ENCODE results near the gene PTPRD.

DNA sequence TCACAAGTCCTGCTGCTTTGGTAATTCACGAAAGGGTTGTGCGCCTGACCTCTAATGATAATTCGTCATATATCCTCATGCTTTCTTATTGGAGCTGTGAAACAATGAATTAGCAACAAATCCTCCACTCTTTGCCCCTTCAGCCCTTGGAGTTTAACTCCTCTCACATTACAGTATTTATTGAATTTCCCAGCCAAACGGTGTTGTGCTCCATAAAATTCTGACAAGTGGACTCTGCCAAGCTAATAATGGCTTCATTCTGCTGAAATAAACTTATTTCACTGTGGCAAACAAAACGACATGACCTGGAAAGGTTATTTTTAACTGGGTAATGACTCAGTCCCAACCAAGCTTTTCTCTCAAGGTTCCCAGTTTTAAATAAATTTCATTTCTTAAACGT is 1828.9 kb downstream of the PTPRD start:
- TF ChIP-seq, protein P1, sequence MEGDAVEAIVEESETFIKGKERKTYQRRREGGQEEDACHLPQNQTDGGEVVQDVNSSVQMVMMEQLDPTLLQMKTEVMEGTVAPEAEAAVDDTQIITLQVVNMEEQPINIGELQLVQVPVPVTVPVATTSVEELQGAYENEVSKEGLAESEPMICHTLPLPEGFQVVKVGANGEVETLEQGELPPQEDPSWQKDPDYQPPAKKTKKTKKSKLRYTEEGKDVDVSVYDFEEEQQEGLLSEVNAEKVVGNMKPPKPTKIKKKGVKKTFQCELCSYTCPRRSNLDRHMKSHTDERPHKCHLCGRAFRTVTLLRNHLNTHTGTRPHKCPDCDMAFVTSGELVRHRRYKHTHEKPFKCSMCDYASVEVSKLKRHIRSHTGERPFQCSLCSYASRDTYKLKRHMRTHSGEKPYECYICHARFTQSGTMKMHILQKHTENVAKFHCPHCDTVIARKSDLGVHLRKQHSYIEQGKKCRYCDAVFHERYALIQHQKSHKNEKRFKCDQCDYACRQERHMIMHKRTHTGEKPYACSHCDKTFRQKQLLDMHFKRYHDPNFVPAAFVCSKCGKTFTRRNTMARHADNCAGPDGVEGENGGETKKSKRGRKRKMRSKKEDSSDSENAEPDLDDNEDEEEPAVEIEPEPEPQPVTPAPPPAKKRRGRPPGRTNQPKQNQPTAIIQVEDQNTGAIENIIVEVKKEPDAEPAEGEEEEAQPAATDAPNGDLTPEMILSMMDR (IDR thresholded peaks at IDR 0.05 in 4 of 5, conservative IDR thresholded peaks at IDR 0.05 in 1 of 5), result no peak
- no peak for TF ChIP-seq POLR2A (IDR thresholded peaks at IDR 0.05)
